Measurements from ENCODE around the gene ZNF496.

DNA sequence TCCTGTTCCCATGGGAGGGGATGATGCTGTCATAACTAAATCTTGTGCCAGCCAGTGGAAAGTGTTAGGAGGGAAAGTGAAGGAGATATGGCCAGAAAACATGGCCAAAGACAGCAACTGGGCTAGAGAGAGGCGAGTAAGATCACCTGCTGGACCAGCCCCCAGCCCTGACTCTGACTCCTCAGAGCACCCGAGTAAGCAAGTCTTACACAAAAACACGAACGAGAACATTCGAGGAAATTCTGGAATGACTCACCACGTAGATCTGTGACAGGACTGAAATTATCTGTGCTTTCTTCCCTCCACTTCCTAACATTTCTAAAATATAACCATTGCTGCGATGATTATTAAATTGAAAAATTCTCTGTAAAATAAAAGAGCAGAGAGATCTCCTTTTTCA is 9.2 kb downstream of the ZNF496 start:
- TF ChIP-seq, protein P1, sequence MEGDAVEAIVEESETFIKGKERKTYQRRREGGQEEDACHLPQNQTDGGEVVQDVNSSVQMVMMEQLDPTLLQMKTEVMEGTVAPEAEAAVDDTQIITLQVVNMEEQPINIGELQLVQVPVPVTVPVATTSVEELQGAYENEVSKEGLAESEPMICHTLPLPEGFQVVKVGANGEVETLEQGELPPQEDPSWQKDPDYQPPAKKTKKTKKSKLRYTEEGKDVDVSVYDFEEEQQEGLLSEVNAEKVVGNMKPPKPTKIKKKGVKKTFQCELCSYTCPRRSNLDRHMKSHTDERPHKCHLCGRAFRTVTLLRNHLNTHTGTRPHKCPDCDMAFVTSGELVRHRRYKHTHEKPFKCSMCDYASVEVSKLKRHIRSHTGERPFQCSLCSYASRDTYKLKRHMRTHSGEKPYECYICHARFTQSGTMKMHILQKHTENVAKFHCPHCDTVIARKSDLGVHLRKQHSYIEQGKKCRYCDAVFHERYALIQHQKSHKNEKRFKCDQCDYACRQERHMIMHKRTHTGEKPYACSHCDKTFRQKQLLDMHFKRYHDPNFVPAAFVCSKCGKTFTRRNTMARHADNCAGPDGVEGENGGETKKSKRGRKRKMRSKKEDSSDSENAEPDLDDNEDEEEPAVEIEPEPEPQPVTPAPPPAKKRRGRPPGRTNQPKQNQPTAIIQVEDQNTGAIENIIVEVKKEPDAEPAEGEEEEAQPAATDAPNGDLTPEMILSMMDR (IDR thresholded peaks at IDR 0.05 in 4 of 5, conservative IDR thresholded peaks at IDR 0.05 in 1 of 5), result no peak
- TF ChIP-seq POLR2A (IDR thresholded peaks at IDR 0.05), result no peak

Data from gastrocnemius medialis (tissue), 4 donors.